ENCODE measurements around the gene GIPC1. TPM values are rescaled to one million over a fixed set of nuclear protein-coding genes. Genes with fewer than 3 reads are reported as not detected.

The GIPC1 gene
- total and polyA plus RNA-seq, 9 of the 15 experiments (the other 6 are each of a cell fraction or from before 2014, with no cell fraction given) = 0.49 to 54.7 (median 24.8) TPM

DNA sequence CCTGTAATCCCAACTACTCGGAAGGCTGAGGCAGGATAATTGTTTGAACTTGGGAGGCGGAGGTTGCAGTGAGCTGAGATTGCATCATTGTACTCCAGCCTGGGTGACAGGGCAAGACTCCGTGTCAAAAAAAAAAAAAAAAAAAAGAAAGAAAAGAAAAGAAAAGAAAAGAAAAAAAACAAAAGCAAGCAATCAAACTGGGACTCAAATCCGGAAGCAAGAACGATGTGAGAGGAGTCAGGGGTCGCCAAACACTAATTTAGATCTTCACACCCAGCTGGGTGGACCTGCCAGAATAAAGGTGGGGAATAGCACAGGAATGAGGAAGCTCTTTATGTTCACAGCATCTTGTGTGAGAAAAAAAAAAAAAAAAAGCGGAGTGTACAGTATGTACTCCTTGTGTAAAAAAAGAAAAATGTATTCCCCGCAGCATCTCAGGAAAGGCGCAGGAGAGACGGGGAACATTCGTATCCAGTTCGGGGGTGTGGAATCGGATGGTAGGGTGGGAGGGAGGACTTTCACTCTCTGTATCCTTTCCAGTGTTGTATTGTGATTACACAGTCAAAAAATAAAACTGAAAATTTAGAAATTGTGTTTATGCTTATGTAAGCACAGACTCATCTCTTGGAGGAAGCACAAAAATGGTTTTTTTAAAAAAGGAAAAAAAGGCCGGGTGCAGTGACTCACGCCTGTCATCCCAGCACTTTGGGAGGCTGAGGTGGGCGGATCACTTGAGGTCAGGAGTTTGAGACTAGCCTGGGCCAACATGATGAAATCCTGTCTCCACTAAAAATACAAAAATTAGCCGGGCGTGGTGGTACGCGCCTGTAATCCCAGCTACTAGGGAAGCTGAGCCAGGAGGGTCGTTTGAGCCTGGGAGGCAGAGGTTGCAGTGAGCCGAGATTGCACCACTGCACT, 14.6 kb upstream of the GIPC1 start (continued):
- TF ChIP-seq GABPA (tag; conservative IDR thresholded peaks at IDR 0.05; ENCODE audit: low read depth) (0 out of 2 replicates have a peak, but pooled peaks have one; percentile 25), SMAD3 (CRISPR knock-in tag; conservative IDR thresholded peaks at IDR 0.05) (no peak), NR2C1 (IDR thresholded peaks at IDR 0.05) (no peak; the same call in 1 of the 2 replicates), NR2C1 (tag; IDR thresholded peaks at IDR 0.05) (no peak), TAF1 (IDR thresholded peaks at IDR 0.05; ENCODE audit: control insufficient read depth, extremely low read depth, insufficient read depth, low read length, severe bottlenecking) (no peak), NEUROD1 (IDR thresholded peaks at IDR 0.05; ENCODE audit: borderline replicate concordance, low read depth, low read length, partially characterized antibody) (no peak), ZNF239 (CRISPR knock-in tag; IDR thresholded peaks at IDR 0.05) (no peak), ZNF140 (CRISPR knock-in tag; IDR thresholded peaks at IDR 0.05) (no peak), ADNP (tag; IDR thresholded peaks at IDR 0.05) (no peak), NCOA1 (IDR thresholded peaks at IDR 0.05; ENCODE audit: low read depth) (no peak), RBM17 (IDR thresholded peaks at IDR 0.05; ENCODE audit: borderline replicate concordance, low read depth, low read length) (no peak), TCF7L2 (IDR thresholded peaks at IDR 0.05; ENCODE audit: low read depth, low read length) (no peak), ZNF75A (CRISPR knock-in tag; IDR thresholded peaks at IDR 0.05) (no peak), POLR2A (conservative IDR thresholded peaks at IDR 0.05) (no peak), ARID1B (IDR thresholded peaks at IDR 0.05) (peak; percentile 53; the same call in 1 of the 2 replicates), ZNF77 (CRISPR knock-in tag; IDR thresholded peaks at IDR 0.05) (no peak)
- TF ChIP-seq, protein P1, sequence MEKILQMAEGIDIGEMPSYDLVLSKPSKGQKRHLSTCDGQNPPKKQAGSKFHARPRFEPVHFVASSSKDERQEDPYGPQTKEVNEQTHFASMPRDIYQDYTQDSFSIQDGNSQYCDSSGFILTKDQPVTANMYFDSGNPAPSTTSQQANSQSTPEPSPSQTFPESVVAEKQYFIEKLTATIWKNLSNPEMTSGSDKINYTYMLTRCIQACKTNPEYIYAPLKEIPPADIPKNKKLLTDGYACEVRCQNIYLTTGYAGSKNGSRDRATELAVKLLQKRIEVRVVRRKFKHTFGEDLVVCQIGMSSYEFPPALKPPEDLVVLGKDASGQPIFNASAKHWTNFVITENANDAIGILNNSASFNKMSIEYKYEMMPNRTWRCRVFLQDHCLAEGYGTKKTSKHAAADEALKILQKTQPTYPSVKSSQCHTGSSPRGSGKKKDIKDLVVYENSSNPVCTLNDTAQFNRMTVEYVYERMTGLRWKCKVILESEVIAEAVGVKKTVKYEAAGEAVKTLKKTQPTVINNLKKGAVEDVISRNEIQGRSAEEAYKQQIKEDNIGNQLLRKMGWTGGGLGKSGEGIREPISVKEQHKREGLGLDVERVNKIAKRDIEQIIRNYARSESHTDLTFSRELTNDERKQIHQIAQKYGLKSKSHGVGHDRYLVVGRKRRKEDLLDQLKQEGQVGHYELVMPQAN (IDR thresholded peaks at IDR 0.05; ENCODE audit: borderline replicate concordance) = no peak; the same call in 1 of the 2 replicates
- TF ChIP-seq, protein P2, sequence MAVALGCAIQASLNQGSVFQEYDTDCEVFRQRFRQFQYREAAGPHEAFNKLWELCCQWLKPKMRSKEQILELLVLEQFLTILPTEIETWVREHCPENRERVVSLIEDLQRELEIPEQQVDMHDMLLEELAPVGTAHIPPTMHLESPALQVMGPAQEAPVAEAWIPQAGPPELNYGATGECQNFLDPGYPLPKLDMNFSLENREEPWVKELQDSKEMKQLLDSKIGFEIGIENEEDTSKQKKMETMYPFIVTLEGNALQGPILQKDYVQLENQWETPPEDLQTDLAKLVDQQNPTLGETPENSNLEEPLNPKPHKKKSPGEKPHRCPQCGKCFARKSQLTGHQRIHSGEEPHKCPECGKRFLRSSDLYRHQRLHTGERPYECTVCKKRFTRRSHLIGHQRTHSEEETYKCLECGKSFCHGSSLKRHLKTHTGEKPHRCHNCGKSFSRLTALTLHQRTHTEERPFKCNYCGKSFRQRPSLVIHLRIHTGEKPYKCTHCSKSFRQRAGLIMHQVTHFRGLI (CRISPR knock-in tag; IDR thresholded peaks at IDR 0.05) = no peak
- TF ChIP-seq, protein P3, sequence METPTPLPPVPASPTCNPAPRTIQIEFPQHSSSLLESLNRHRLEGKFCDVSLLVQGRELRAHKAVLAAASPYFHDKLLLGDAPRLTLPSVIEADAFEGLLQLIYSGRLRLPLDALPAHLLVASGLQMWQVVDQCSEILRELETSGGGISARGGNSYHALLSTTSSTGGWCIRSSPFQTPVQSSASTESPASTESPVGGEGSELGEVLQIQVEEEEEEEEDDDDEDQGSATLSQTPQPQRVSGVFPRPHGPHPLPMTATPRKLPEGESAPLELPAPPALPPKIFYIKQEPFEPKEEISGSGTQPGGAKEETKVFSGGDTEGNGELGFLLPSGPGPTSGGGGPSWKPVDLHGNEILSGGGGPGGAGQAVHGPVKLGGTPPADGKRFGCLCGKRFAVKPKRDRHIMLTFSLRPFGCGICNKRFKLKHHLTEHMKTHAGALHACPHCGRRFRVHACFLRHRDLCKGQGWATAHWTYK (CRISPR knock-in tag; IDR thresholded peaks at IDR 0.05) = no peak
- TF ChIP-seq, protein P4, sequence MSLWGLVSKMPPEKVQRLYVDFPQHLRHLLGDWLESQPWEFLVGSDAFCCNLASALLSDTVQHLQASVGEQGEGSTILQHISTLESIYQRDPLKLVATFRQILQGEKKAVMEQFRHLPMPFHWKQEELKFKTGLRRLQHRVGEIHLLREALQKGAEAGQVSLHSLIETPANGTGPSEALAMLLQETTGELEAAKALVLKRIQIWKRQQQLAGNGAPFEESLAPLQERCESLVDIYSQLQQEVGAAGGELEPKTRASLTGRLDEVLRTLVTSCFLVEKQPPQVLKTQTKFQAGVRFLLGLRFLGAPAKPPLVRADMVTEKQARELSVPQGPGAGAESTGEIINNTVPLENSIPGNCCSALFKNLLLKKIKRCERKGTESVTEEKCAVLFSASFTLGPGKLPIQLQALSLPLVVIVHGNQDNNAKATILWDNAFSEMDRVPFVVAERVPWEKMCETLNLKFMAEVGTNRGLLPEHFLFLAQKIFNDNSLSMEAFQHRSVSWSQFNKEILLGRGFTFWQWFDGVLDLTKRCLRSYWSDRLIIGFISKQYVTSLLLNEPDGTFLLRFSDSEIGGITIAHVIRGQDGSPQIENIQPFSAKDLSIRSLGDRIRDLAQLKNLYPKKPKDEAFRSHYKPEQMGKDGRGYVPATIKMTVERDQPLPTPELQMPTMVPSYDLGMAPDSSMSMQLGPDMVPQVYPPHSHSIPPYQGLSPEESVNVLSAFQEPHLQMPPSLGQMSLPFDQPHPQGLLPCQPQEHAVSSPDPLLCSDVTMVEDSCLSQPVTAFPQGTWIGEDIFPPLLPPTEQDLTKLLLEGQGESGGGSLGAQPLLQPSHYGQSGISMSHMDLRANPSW (CRISPR knock-in tag; IDR thresholded peaks at IDR 0.05) = no peak

Data from K562 (cell line).